ENCODE results near the gene OSTF1. TPM values are rescaled to one million over a fixed set of nuclear protein-coding genes. Genes with fewer than 3 reads are reported as not detected.

Gene OSTF1
- total and polyA plus RNA-seq, 2 experiments from 2014 or later, result 22.4 to 29.1 TPM

- no peaks in the 10 kb centered on the region for H4K20me1 ChIP-seq (ENCODE audit: insufficient read depth, poor library complexity, severe bottlenecking)
- no peak overlapping the region for H3K4me3 ChIP-seq
- H2AFZ ChIP-seq, result no peak overlapping the region
- no peaks in the 10 kb centered on the region for H3K27me3 ChIP-seq
- H3K9me2 ChIP-seq (replicated peaks; ENCODE audit: insufficient read depth), result no peaks in the 10 kb centered on the region
- no peak overlapping the region for H3K27ac ChIP-seq
- TF ChIP-seq EZH2 (IDR thresholded peaks at IDR 0.05; ENCODE audit: borderline replicate concordance), result no peak
- TF ChIP-seq CTCF (IDR thresholded peaks at IDR 0.05; ENCODE audit: poor library complexity), result no peak
- no peak for TF ChIP-seq EZH2phosphoT487 (IDR thresholded peaks at IDR 0.05; ENCODE audit: low read depth, severe bottlenecking, unreplicated experiment)
- H3K36me3 ChIP-seq (replicated peaks; ENCODE audit: insufficient read depth, low read depth), result no peaks in the 10 kb centered on the region
- no peak for DNase-seq (ENCODE audit: low spot score)
- peaks cover 45% of the 10 kb centered on the region for H3K79me2 ChIP-seq
- no peak overlapping the region for H3K4me2 ChIP-seq
- no peaks in the 10 kb centered on the region for H3K9me3 ChIP-seq (ENCODE audit: low read depth)
- H3K4me1 ChIP-seq (ENCODE audit: insufficient read depth), result no peaks in the 10 kb centered on the region
- 95% methylated on average over 1 of the region's 1 CpG for WGBS (ENCODE audit: low lambda C conversion rate, missing lambda C conversion rate)
These were observed 29.2 kb downstream of the OSTF1 start for GRCh38 chr9:75117564-75117963.

DNA sequence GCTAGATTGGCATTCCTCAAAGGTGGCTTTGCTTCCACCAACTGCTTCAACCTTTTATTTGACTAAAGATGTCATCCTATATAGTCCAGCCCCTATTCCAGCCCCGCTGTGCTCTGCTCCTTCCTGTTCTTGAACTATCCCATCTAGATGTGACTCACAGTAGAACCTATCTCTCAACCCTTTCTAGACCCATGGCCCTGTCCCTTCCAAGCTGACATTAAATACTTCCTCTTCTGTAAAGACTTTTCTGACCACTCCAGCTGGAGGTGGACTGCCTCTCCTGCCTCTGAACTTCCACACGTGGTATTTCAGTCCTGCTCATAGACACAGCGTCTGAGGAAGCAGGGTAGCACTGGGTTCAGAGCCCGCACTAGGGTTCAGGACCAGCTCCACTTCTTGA is 32.4 kb downstream of the OSTF1 start:
- no peak overlapping the region for H3K27ac ChIP-seq
- WGBS (ENCODE audit: low lambda C conversion rate, missing lambda C conversion rate), result 95% methylated on average over 4 of the region's 4 CpGs
- no peaks in the 10 kb centered on the region for H3K9me3 ChIP-seq (ENCODE audit: low read depth)
- no peaks in the 10 kb centered on the region for H3K27me3 ChIP-seq
- no peak overlapping the region for H3K4me3 ChIP-seq
- no peak overlapping the region for H3K4me2 ChIP-seq
- no peaks in the 10 kb centered on the region for H3K4me1 ChIP-seq (ENCODE audit: insufficient read depth)
- no peaks in the 10 kb centered on the region for H4K20me1 ChIP-seq (ENCODE audit: insufficient read depth, poor library complexity, severe bottlenecking)
- DNase-seq (ENCODE audit: low spot score), result no peak
- TF ChIP-seq CTCF (IDR thresholded peaks at IDR 0.05; ENCODE audit: poor library complexity) (no peak), EZH2phosphoT487 (IDR thresholded peaks at IDR 0.05; ENCODE audit: low read depth, severe bottlenecking, unreplicated experiment) (no peak), EZH2 (IDR thresholded peaks at IDR 0.05; ENCODE audit: borderline replicate concordance) (no peak)
- no peaks in the 10 kb centered on the region for H3K36me3 ChIP-seq (replicated peaks; ENCODE audit: insufficient read depth, low read depth)
- no peak overlapping the region for H2AFZ ChIP-seq
- H3K79me2 ChIP-seq, result peaks cover 19% of the 10 kb centered on the region
- no peaks in the 10 kb centered on the region for H3K9me2 ChIP-seq (replicated peaks; ENCODE audit: insufficient read depth)

- TF ChIP-seq EZH2 (IDR thresholded peaks at IDR 0.05; ENCODE audit: borderline replicate concordance) (no peak), CTCF (IDR thresholded peaks at IDR 0.05; ENCODE audit: poor library complexity) (no peak), EZH2phosphoT487 (IDR thresholded peaks at IDR 0.05; ENCODE audit: low read depth, severe bottlenecking, unreplicated experiment) (no peak)
- H3K4me3 ChIP-seq, result no peak overlapping the region
- H3K9me3 ChIP-seq (ENCODE audit: low read depth), result no peaks in the 10 kb centered on the region
- 85% methylated on average over 5 of the region's 5 CpGs for WGBS (ENCODE audit: low lambda C conversion rate, missing lambda C conversion rate)
- DNase-seq (ENCODE audit: low spot score), result no peak
- no peaks in the 10 kb centered on the region for H3K4me1 ChIP-seq (ENCODE audit: insufficient read depth)
- peaks cover 7% of the 10 kb centered on the region for H3K79me2 ChIP-seq
- H3K27ac ChIP-seq, result no peak overlapping the region
- H2AFZ ChIP-seq, result no peak overlapping the region
- no peak overlapping the region for H3K4me2 ChIP-seq
- no peaks in the 10 kb centered on the region for H3K27me3 ChIP-seq
- no peaks in the 10 kb centered on the region for H3K9me2 ChIP-seq (replicated peaks; ENCODE audit: insufficient read depth)
- H3K36me3 ChIP-seq (replicated peaks; ENCODE audit: insufficient read depth, low read depth), result no peaks in the 10 kb centered on the region
- H4K20me1 ChIP-seq (ENCODE audit: insufficient read depth, poor library complexity, severe bottlenecking), result no peaks in the 10 kb centered on the region
These were observed 33.7 kb downstream of the OSTF1 start for GRCh38 chr9:75121914-75122558.

All from hepatocyte (in vitro differentiated cells).